PFSK-1 (cell line): ENCODE measurements around the gene FAM171A2.

Experiments used
- FOXP2 ChIP-seq: optimal IDR thresholded peaks from 2 replicates; pipeline ENCODE3; 2011; ENCODE audit warnings: borderline replicate concordance, control low read depth, inconsistent platforms; ENCODE audit not compliant: insufficient read depth; ENCODE audit errors: extremely low read length, extremely low read depth
- POLR2AphosphoS5 ChIP-seq: IDR thresholded peaks from 2 replicates; pipeline ENCODE4 v1.6.1; 2012; ENCODE audit warnings: low read depth, mild to moderate bottlenecking, control low read depth, low read length, moderate library complexity
- REST ChIP-seq, 2 experiments: IDR thresholded peaks; 2 replicates each; pipeline versions ENCODE4 v1.6.1 to v1.8.0; 2011 to 2012; ENCODE audit warnings: low read depth in 2 of 2, low read length in 2 of 2, control low read depth in 1 of 2, inconsistent platforms in 1 of 2, mild to moderate bottlenecking in 1 of 2, moderate library complexity in 1 of 2; ENCODE audit not compliant: insufficient read depth in 1 of 2
- SIN3A ChIP-seq: IDR thresholded peaks from 2 replicates; pipeline ENCODE4 v1.6.1; 2012; ENCODE audit warnings: mild to moderate bottlenecking, low read length, moderate library complexity, borderline replicate concordance; ENCODE audit not compliant: insufficient read depth
- TAF1 ChIP-seq: IDR thresholded peaks from 2 replicates; pipeline ENCODE4 v1.6.1; 2012; ENCODE audit warnings: low read length, control low read depth, borderline replicate concordance; ENCODE audit not compliant: insufficient read depth

- TF ChIP-seq REST (IDR thresholded peaks at IDR 0.05; ENCODE audit: insufficient read depth in 1 of 2, low read depth in 2 of 2, low read length in 2 of 2) (no peak), SIN3A (no peak), POLR2AphosphoS5 (no peak), TAF1 (no peak), FOXP2 (no peak)
Observed at GRCh38 chr17:44390250-44390870, 26.7 kb upstream of the FAM171A2 start.
